Adrenal gland (tissue), 12 donors: ENCODE measurements around the gene ZFYVE21. TPM values are rescaled to one million over a fixed set of nuclear protein-coding genes. Genes with fewer than 3 reads are reported as not detected.

Experiments
- DNase-seq, 7 donors: peaks; one replicate each; pipeline ENCODE4 v3.0.0-alpha.2; 2019 to 2020
- H3K27ac ChIP-seq, 5 donors: fragments of 200-600 bp; sonication (generic) in 4 of 5; 1 replicate in 3 of 5; 2 replicates in 2 of 5; pipeline versions ENCODE4 v1.5.1 to v1.8.0; 2016 to 2020; ENCODE audit warnings: mild to moderate bottlenecking in 1 of 5
- H3K27me3 ChIP-seq: fragments of 200-600 bp; 2 replicates; pipeline ENCODE4 v1.8.0; 2021
- H3K36me3 ChIP-seq, 2 donors: fragments of 200-600 bp; replicated peaks in 1 of 2; 1 replicate in 1 of 2; 2 replicates in 1 of 2; pipeline versions ENCODE4 v1.5.1 to v1.8.0; 2018 to 2022
- H3K4me1 ChIP-seq, 2 donors: fragments of 200-600 bp; replicated peaks in 1 of 2; 1 replicate in 1 of 2; 2 replicates in 1 of 2; pipeline versions ENCODE4 v1.5.1 to v1.8.0; 2018 to 2021
- H3K4me3 ChIP-seq, 4 donors: fragments of 200-600 bp; sonication (generic) in 3 of 4; one replicate each; pipeline ENCODE4 v1.5.1; 2016 to 2018
- H3K9me3 ChIP-seq, 3 donors: fragments of 200-600 bp; sonication (generic) in 1 of 3; replicated peaks in 1 of 3; 1 replicate in 2 of 3; 2 replicates in 1 of 3; pipeline versions ENCODE4 v1.5.1 to v1.8.0; 2016 to 2021
- CTCF ChIP-seq, 6 experiments: fragments of 450-650 bp in 4 of 6; fragments of 200-600 bp in 2 of 6; sonication (generic) in 1 of 6; IDR thresholded peaks; 1 replicate in 5 of 6; 2 replicates in 1 of 6; pipeline versions ENCODE4 v1.5.1 to v1.8.0; 2016 to 2021; ENCODE audit warnings: antibody characterized with exemption in 6 of 6, mild to moderate bottlenecking in 2 of 6, moderate library complexity in 1 of 6
- POLR2A ChIP-seq, 2 donors: fragments of 450-650 bp; IDR thresholded peaks; one replicate each; pipeline ENCODE4 v1.6.1; 2017; ENCODE audit warnings: antibody characterized with exemption in 2 of 2, mild to moderate bottlenecking in 2 of 2, moderate library complexity in 1 of 2
- WGBS, 4 donors: extraction: QIAGEN DNeasy Blood & Tissue Kit in 2 of 4; methylation state at CpG; one replicate each; pipeline versions ENCODE4 v1.1.5 to v1.1.7; 2013 to 2017; 5-methylcytosine and 5-hydroxymethylcytosine counted together
- intact Hi-C, 2 donors: fragments of 100-400 bp; cut with DNase I; formaldehyde crosslinking; loops; one replicate each; pipeline versions ENCODE4 v1.14.1 to v1.15.0; 2022 to 2023
- polyA plus RNA-seq, 3 donors: library from polyadenylated mRNA; stranded (reverse); fragments of 200-250 nt in 2 of 3; fragments of 350-450 nt in 1 of 3; fragmentation: Illumina TruSeq in 1 of 3; extraction: RNeasy Lipid Tissue Mini Kit (QIAGEN cat#74804) in 1 of 3; gene quantifications; one replicate each; pipeline ENCODE4 v1.2.3, GENCODE V29; 2013 to 2014
- total RNA-seq, 9 donors: library from RNA; depleted of rRNA in 4 of 9; stranded (reverse); fragments of >200 nt in 4 of 9; fragments of 120-200 nt in 1 of 9; fragmentation: NEBNext Ultra II Directional in 1 of 9; extraction: Animal tissue kit (Norgen Biotek cat#: 25700) in 1 of 9; gene quantifications; one replicate each; pipeline versions ENCODE4 v1.1.0 to v1.2.4, GENCODE V29; 2013 to 2023
- donor health status: healthy with polysubstance abuse.
- donor health status: Bipolar disorder and iron deficiency.
- donor health status: DM: yes; HTN: yes; CAD: no.
- donor health status: DM: no; HTN: no; CAD: no.
- donor health status: DM: no; HTN: no; CAD: no.
- donor health status: DM: yes; HTN: yes; CAD: no.

Gene ZFYVE21
- total and polyA plus RNA-seq, 12 donors, result 20.9 to 71.4 (median 41.2) TPM

- Histone ChIP-seq H3K9me3 (no peaks in the 10 kb centered on the region), H3K27ac (no peak overlapping the region), H3K4me1 (peaks cover 5 to 18% of the 10 kb centered on the region in 2 donors), H3K4me3 (peak overlapping the region in 2 of 4 donors; percentile 64 to 99), H3K27me3 (no peaks in the 10 kb centered on the region), H3K36me3 (no peaks in the 10 kb centered on the region)
- TF ChIP-seq POLR2A (IDR thresholded peaks at IDR 0.05) (no peak), CTCF (IDR thresholded peaks at IDR 0.05) (no peak)
- 82 to 86% (median 84%) methylated on average over 17 of the region's 17 CpGs for WGBS, 4 donors
- DNase-seq, result no peak
- intact Hi-C loops, result no loop called here
These were observed 1.3 kb downstream of the ZFYVE21 start for GRCh38 chr14:103716899-103717411.

GRCh38 chr14:103718572-103718971 lies 3.0 kb downstream of the ZFYVE21 start:
- peaks cover 5 to 19% of the 10 kb centered on the region in 2 donors for H3K4me1 ChIP-seq
- 48 to 65% (median 57%) methylated on average over 8 to 16 of the region's 16 CpGs for WGBS, 4 donors
- peak in 4 of 7 donors; percentile 40 to 75 (median 54) for DNase-seq
- H3K27ac ChIP-seq, result no peak overlapping the region
- no peak overlapping the region for H3K4me3 ChIP-seq
- no peak for TF ChIP-seq POLR2A (IDR thresholded peaks at IDR 0.05)
- TF ChIP-seq CTCF (IDR thresholded peaks at IDR 0.05), result no peak
- no peaks in the 10 kb centered on the region for H3K27me3 ChIP-seq
- no peaks in the 10 kb centered on the region for H3K36me3 ChIP-seq
- intact Hi-C loops, result no loop called here
- H3K9me3 ChIP-seq, result no peaks in the 10 kb centered on the region

GRCh38 chr14:103719751-103720150 lies 4.1 kb downstream of the ZFYVE21 start:
- 93 to 99% (median 95%) methylated on average over 7 to 8 of the region's 8 CpGs for WGBS, 4 donors
- intact Hi-C loops, result no loop called here
- H3K27ac ChIP-seq, result no peak overlapping the region

More at GRCh38 chr14:103719751-103720150, 4.1 kb downstream of the ZFYVE21 start:
- no peak for DNase-seq
- peaks cover 9 to 28% of the 10 kb centered on the region in 2 donors for H3K4me1 ChIP-seq
- no peak overlapping the region for H3K4me3 ChIP-seq
- H3K27me3 ChIP-seq, result no peaks in the 10 kb centered on the region
- H3K36me3 ChIP-seq, result no peaks in the 10 kb centered on the region
- H3K9me3 ChIP-seq, result no peaks in the 10 kb centered on the region
- TF ChIP-seq CTCF (IDR thresholded peaks at IDR 0.05) (no peak), POLR2A (IDR thresholded peaks at IDR 0.05) (no peak)
